ENCODE data around the gene EFNA4.
"Not testable (repeated sequence)": the region's sequence is repeated elsewhere in the genome, so short reads cannot be mapped to it uniquely, and the experiment has no call there.

EFNA4 gene

DNA sequence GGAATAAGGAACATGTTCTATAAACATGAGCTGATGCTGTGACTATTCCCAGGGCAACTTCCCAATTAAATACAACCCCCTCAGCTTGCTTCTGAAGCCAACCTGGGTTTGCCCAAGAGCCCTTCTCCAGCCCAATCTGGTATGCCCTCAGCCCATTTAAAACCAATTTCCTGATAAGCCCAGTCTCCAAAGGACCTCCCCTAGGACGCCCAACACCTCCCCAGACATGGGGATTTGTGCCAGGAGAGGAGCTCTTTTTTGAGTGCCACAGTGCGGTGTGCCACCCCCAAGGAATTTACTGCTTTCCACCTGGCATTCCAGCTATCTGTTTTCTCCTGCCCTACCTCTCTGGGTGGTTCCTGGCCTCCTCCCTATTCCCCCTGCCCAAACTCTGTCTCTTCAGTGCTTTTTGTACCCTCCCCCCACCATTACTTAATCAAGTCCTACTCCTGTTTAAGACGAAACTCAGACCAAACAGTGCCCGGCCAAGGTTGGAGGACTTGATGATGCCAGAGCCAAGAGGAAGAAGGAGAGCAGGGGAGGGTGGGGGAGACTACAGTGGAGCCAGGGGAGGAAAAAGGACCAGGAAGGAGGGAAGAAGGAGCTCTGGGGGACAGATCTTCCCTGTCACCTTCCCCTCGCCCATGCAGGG is 52.7 kb downstream of the EFNA4 start:
- no peak for DNase-seq (ENCODE audit: low read depth in 2 of 2, low spot score in 1 of 2)

DNA sequence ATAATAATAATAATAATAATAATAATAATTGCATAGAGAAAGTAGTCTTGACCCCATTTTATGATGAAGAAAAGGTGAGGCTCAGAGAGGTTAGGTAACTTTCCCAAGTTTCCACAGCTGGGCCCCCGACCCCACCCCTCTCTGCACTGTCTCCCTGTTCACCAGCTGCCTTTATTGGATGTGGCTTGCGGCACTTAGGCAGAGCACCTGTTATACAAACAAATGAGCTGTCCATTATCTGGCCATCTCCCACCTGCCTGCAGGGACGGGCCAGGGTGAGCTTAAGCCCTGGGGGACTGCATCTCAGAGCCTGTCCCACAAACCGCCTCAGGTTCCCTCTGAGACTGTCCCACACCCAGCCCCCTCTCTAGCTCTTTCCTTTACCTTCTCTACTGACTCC is 54.1 kb downstream of the EFNA4 start:
- DNase-seq (ENCODE audit: low read depth in 2 of 2, low spot score in 1 of 2) = no peak

DNA sequence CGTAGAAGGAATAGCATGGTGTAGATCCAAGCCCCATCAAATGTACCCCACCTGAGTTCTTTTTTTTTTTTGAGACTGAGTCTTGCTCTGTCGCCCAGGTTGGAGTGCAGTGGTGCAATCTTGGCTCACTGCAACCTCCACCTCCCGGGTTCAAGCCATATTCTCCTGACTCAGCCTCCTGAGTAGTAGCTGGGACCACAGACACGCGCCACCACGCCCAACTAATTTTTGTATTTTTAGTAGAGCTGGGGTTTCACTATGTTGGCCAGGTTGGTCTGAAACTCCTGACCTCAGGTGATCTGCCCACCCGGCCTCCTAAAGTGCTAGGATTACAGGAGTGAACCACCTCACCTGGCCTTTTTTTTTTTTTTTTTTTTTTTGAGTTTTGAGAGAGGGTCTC is 54.5 kb downstream of the EFNA4 start:
- DNase-seq (ENCODE audit: low read depth in 2 of 2, low spot score in 1 of 2) = not testable (repeated sequence)
